ENCODE results near the gene CFB. TPM values are rescaled to one million over a fixed set of nuclear protein-coding genes. Genes with fewer than 3 reads are reported as not detected.
A peak's percentile ranks its signal among the peaks of the same experiment; 100 is the strongest.

Gene CFB
- total and polyA plus RNA-seq, 2 of the 13 experiments (the other 11 are each of a cell fraction or from before 2014, with no cell fraction given) = 171 to 513 TPM

GRCh38 chr6:31958741-31959739, 13.1 kb downstream of the CFB start, which contains the start of the genes NELFE and SKIC2 (continued):
- TF ChIP-seq DZIP1 (CRISPR knock-in tag; IDR thresholded peaks at IDR 0.05) (no peak), ZNF598 (CRISPR knock-in tag; IDR thresholded peaks at IDR 0.05; ENCODE audit: borderline replicate concordance) (peak; percentile 83; the same call in 1 of the 2 replicates), ZSCAN21 (CRISPR knock-in tag; IDR thresholded peaks at IDR 0.05; ENCODE audit: borderline replicate concordance) (0 out of 2 replicates have a peak, but pooled peaks have one; percentile 77), ZNF687 (CRISPR knock-in tag; IDR thresholded peaks at IDR 0.05) (peak; percentile 97), IKZF5 (CRISPR knock-in tag; IDR thresholded peaks at IDR 0.05) (peak; percentile 84), REPIN1 (CRISPR knock-in tag; IDR thresholded peaks at IDR 0.05; ENCODE audit: borderline replicate concordance, low read depth) (peak; percentile 82; the same call in 1 of the 2 replicates), IKZF4 (CRISPR knock-in tag; IDR thresholded peaks at IDR 0.05; ENCODE audit: borderline replicate concordance, low read depth, not compliant biosample characterization) (no peak), PHF5A (CRISPR knock-in tag; IDR thresholded peaks at IDR 0.05; ENCODE audit: low read depth, unreplicated experiment) (peak; percentile 74), ZNF576 (CRISPR knock-in tag; IDR thresholded peaks at IDR 0.05) (no peak), YY1 (IDR thresholded peaks at IDR 0.05; ENCODE audit: insufficient read depth, insufficient replicate concordance, low read depth, low read length) (peak; percentile 74), SIN3A (IDR thresholded peaks at IDR 0.05; ENCODE audit: borderline replicate concordance, low read depth, low read length) (peak; percentile 98), THAP8 (CRISPR knock-in tag; IDR thresholded peaks at IDR 0.05; ENCODE audit: borderline replicate concordance) (peak; percentile 15; the same call in 1 of the 2 replicates), JUNB (CRISPR knock-in tag; IDR thresholded peaks at IDR 0.05; ENCODE audit: borderline replicate concordance) (no peak), PTBP1 (IDR thresholded peaks at IDR 0.05; ENCODE audit: low read depth, low read length, poor library complexity, severe bottlenecking) (no peak), ZNF430 (CRISPR knock-in tag; IDR thresholded peaks at IDR 0.05) (peak; percentile 89), ZNF20 (CRISPR knock-in tag; IDR thresholded peaks at IDR 0.05) (no peak), ZFP82 (CRISPR knock-in tag; IDR thresholded peaks at IDR 0.05; ENCODE audit: borderline replicate concordance) (no peak)
